Activated CD8-positive, alpha-beta memory T cell treated with anti-CD3 and anti-CD28 coated beads, Interleukin-2, amount 50 U/mL, for 24 hours (primary cell): ENCODE results near the gene ESPN.

ENCODE experiments used
- DNase-seq: peaks from one replicate; pipeline ENCODE4 v3.0.0-alpha.2; 2020; ENCODE audit errors: extremely low read depth

The ESPN gene

GRCh38 chr1:6465461-6466005, 41.0 kb downstream of the ESPN start:
- no peak for DNase-seq

- no peak for DNase-seq
Observed at GRCh38 chr1:6466023-6466422, 41.4 kb downstream of the ESPN start, which contains the start of gene TNFRSF25. Gene TNFRSF25, minus strand, starts transcription at chr1:6466173. Its CDS starts 66 bp downstream, at chr1:6466107.

GRCh38 chr1:6466751-6467150, 42.2 kb downstream of the ESPN start:
- no peak for DNase-seq

GRCh38 chr1:6467224-6467623, 42.6 kb downstream of the ESPN start:
- DNase-seq: no peak

- no peak for DNase-seq
Observed at GRCh38 chr1:6467744-6468688, 43.4 kb downstream of the ESPN start.

- DNase-seq: no peak
Observed at GRCh38 chr1:6468729-6469461, 44.3 kb downstream of the ESPN start.

- no peak for DNase-seq
Observed at GRCh38 chr1:6470132-6471085, 45.8 kb downstream of the ESPN start.

GRCh38 chr1:6471086-6471969, 46.8 kb downstream of the ESPN start:
- DNase-seq: no peak

GRCh38 chr1:6471970-6472368, 47.4 kb downstream of the ESPN start:
- DNase-seq: no peak

- no peak for DNase-seq
Observed at GRCh38 chr1:6472391-6472790, 47.8 kb downstream of the ESPN start.

GRCh38 chr1:6473156-6473555, 48.6 kb downstream of the ESPN start:
- no peak for DNase-seq

GRCh38 chr1:6473974-6474814, 49.6 kb downstream of the ESPN start:
- DNase-seq: no peak

GRCh38 chr1:6474815-6475282, 50.3 kb downstream of the ESPN start:
- DNase-seq: no peak

- peak; percentile 39 for DNase-seq
Observed at GRCh38 chr1:6475381-6476133, 51.0 kb downstream of the ESPN start.

- no peak for DNase-seq
Observed at GRCh38 chr1:6476483-6476882, 51.9 kb downstream of the ESPN start.

- no peak for DNase-seq
Observed at GRCh38 chr1:6477039-6477820, 52.7 kb downstream of the ESPN start.

GRCh38 chr1:6481820-6482219, 57.2 kb downstream of the ESPN start:
- no peak for DNase-seq
